Esophagus squamous epithelium (tissue), 4 donors: ENCODE data around the gene OLIG1.

Experiments
- CTCF ChIP-seq, 6 experiments: fragments of 450-650 bp in 4 of 6; fragments of 200-600 bp in 2 of 6; sonication (generic) in 2 of 6; IDR thresholded peaks; one replicate each; pipeline ENCODE4 v1.5.1; 2016 to 2019; ENCODE audit warnings: antibody characterized with exemption in 6 of 6, mild to moderate bottlenecking in 4 of 6, moderate library complexity in 4 of 6
- POLR2A ChIP-seq, 4 donors: fragments of 450-650 bp; IDR thresholded peaks; one replicate each; pipeline ENCODE4 v1.6.1; 2017; ENCODE audit warnings: antibody characterized with exemption in 4 of 4, mild to moderate bottlenecking in 4 of 4, moderate library complexity in 3 of 4

- TF ChIP-seq CTCF (IDR thresholded peaks at IDR 0.05) (no peak), POLR2A (IDR thresholded peaks at IDR 0.05) (no peak)
Measured at GRCh38 chr21:33064623-33065390, 5.1 kb upstream of the OLIG1 start.
